ENCODE measurements around the gene PROKR2.
A peak's percentile ranks its signal among the peaks of the same experiment; 100 is the strongest.

PROKR2 gene

GRCh38 chr20:5316188-5317158 lies at the start of gene PROKR2:
TSS of gene PROKR2 (minus strand) at chr20:5316954. CDS start at chr20:5314369, 2,585 bp downstream.
- DNase-seq (ENCODE audit: low spot score) = no peak
- Mint-ChIP-seq H3K36me3 (ENCODE audit: low read depth) (no peaks in the 10 kb centered on the region), H3K27me3 (ENCODE audit: low read depth) (peaks cover 58% of the 10 kb centered on the region), H3K4me3 (peak within 1 kb of the TSS; percentile 32), H3K9me3 (no peaks in the 10 kb centered on the region), H3K4me1 (ENCODE audit: low read depth) (no peaks in the 10 kb centered on the region), H3K27ac (no peak within 1 kb of the TSS)

GRCh38 chr20:5364997-5365597 lies 48.3 kb upstream of the PROKR2 start:
- Mint-ChIP-seq H3K36me3 (ENCODE audit: low read depth) (no peaks in the 10 kb centered on the region), H3K4me1 (ENCODE audit: low read depth) (peaks cover 3% of the 10 kb centered on the region), H3K4me3 (no peak overlapping the region), H3K27me3 (ENCODE audit: low read depth) (no peaks in the 10 kb centered on the region), H3K27ac (no peak overlapping the region), H3K9me3 (peaks cover 18% of the 10 kb centered on the region)
- DNase-seq (ENCODE audit: low spot score) = no peak

- H3K9me3 Mint-ChIP-seq = peaks cover 18% of the 10 kb centered on the region
- no peak overlapping the region for H3K4me3 Mint-ChIP-seq
- H3K4me1 Mint-ChIP-seq (ENCODE audit: low read depth) = peaks cover 3% of the 10 kb centered on the region
- no peak for DNase-seq (ENCODE audit: low spot score)
- no peak overlapping the region for H3K27ac Mint-ChIP-seq
- no peaks in the 10 kb centered on the region for H3K36me3 Mint-ChIP-seq (ENCODE audit: low read depth)
- no peaks in the 10 kb centered on the region for H3K27me3 Mint-ChIP-seq (ENCODE audit: low read depth)
These were observed 47.5 kb upstream of the PROKR2 start for GRCh38 chr20:5364136-5364821.

GRCh38 chr20:5362771-5363170 lies 46.0 kb upstream of the PROKR2 start:
- Mint-ChIP-seq H3K4me3 (no peak overlapping the region), H3K9me3 (peaks cover 21% of the 10 kb centered on the region), H3K4me1 (ENCODE audit: low read depth) (peaks cover 3% of the 10 kb centered on the region), H3K36me3 (ENCODE audit: low read depth) (no peaks in the 10 kb centered on the region), H3K27ac (no peak overlapping the region), H3K27me3 (ENCODE audit: low read depth) (no peaks in the 10 kb centered on the region)
- DNase-seq (ENCODE audit: low spot score) = no peak

- DNase-seq (ENCODE audit: low spot score) = no peak
- Mint-ChIP-seq H3K27me3 (ENCODE audit: low read depth) (no peaks in the 10 kb centered on the region), H3K4me3 (no peak overlapping the region), H3K9me3 (peaks cover 19% of the 10 kb centered on the region), H3K27ac (no peak overlapping the region), H3K4me1 (ENCODE audit: low read depth) (peaks cover 3% of the 10 kb centered on the region), H3K36me3 (ENCODE audit: low read depth) (no peaks in the 10 kb centered on the region)
These were observed 44.4 kb upstream of the PROKR2 start for GRCh38 chr20:5361176-5361575.

GRCh38 chr20:5357946-5358345 lies 41.2 kb upstream of the PROKR2 start:
- DNase-seq (ENCODE audit: low spot score) = no peak
- no peak overlapping the region for H3K27ac Mint-ChIP-seq
- H3K4me1 Mint-ChIP-seq (ENCODE audit: low read depth) = peaks cover 1% of the 10 kb centered on the region
- H3K4me3 Mint-ChIP-seq = no peak overlapping the region
- no peaks in the 10 kb centered on the region for H3K36me3 Mint-ChIP-seq (ENCODE audit: low read depth)
- no peaks in the 10 kb centered on the region for H3K27me3 Mint-ChIP-seq (ENCODE audit: low read depth)
- peaks cover 3% of the 10 kb centered on the region for H3K9me3 Mint-ChIP-seq

GRCh38 chr20:5356941-5357340 lies 40.2 kb upstream of the PROKR2 start:
- DNase-seq (ENCODE audit: low spot score) = no peak
- no peak overlapping the region for H3K27ac Mint-ChIP-seq
- peaks cover 3% of the 10 kb centered on the region for H3K9me3 Mint-ChIP-seq
- peaks cover 1% of the 10 kb centered on the region for H3K4me1 Mint-ChIP-seq (ENCODE audit: low read depth)
- no peak overlapping the region for H3K4me3 Mint-ChIP-seq
- H3K36me3 Mint-ChIP-seq (ENCODE audit: low read depth) = no peaks in the 10 kb centered on the region
- H3K27me3 Mint-ChIP-seq (ENCODE audit: low read depth) = no peaks in the 10 kb centered on the region

- no peaks in the 10 kb centered on the region for H3K27me3 Mint-ChIP-seq (ENCODE audit: low read depth)
- no peak overlapping the region for H3K4me3 Mint-ChIP-seq
- no peak overlapping the region for H3K27ac Mint-ChIP-seq
- H3K9me3 Mint-ChIP-seq = peaks cover 3% of the 10 kb centered on the region
- no peaks in the 10 kb centered on the region for H3K36me3 Mint-ChIP-seq (ENCODE audit: low read depth)
- DNase-seq (ENCODE audit: low spot score) = no peak
- peaks cover 1% of the 10 kb centered on the region for H3K4me1 Mint-ChIP-seq (ENCODE audit: low read depth)
These were observed 38.1 kb upstream of the PROKR2 start for GRCh38 chr20:5354901-5355300.

- H3K27me3 Mint-ChIP-seq (ENCODE audit: low read depth) = no peaks in the 10 kb centered on the region
- no peak for DNase-seq (ENCODE audit: low spot score)
- no peaks in the 10 kb centered on the region for H3K36me3 Mint-ChIP-seq (ENCODE audit: low read depth)
- H3K9me3 Mint-ChIP-seq = peaks cover 3% of the 10 kb centered on the region
- H3K4me1 Mint-ChIP-seq (ENCODE audit: low read depth) = peaks cover 1% of the 10 kb centered on the region
- no peak overlapping the region for H3K4me3 Mint-ChIP-seq
- H3K27ac Mint-ChIP-seq = no peak overlapping the region
These were observed 37.1 kb upstream of the PROKR2 start for GRCh38 chr20:5353624-5354496.

- H3K9me3 Mint-ChIP-seq = no peaks in the 10 kb centered on the region
- peaks cover 1% of the 10 kb centered on the region for H3K4me1 Mint-ChIP-seq (ENCODE audit: low read depth)
- H3K27ac Mint-ChIP-seq = no peak overlapping the region
- H3K27me3 Mint-ChIP-seq (ENCODE audit: low read depth) = peaks cover 3% of the 10 kb centered on the region
- H3K4me3 Mint-ChIP-seq = no peak overlapping the region
- DNase-seq (ENCODE audit: low spot score) = no peak
- H3K36me3 Mint-ChIP-seq (ENCODE audit: low read depth) = no peaks in the 10 kb centered on the region
These were observed 32.7 kb upstream of the PROKR2 start for GRCh38 chr20:5349448-5349847.

- no peaks in the 10 kb centered on the region for H3K36me3 Mint-ChIP-seq (ENCODE audit: low read depth)
- no peak overlapping the region for H3K4me3 Mint-ChIP-seq
- peaks cover 2% of the 10 kb centered on the region for H3K4me1 Mint-ChIP-seq (ENCODE audit: low read depth)
- H3K9me3 Mint-ChIP-seq = no peaks in the 10 kb centered on the region
- H3K27ac Mint-ChIP-seq = no peak overlapping the region
- peaks cover 18% of the 10 kb centered on the region for H3K27me3 Mint-ChIP-seq (ENCODE audit: low read depth)
- no peak for DNase-seq (ENCODE audit: low spot score)
These were observed 25.3 kb upstream of the PROKR2 start for GRCh38 chr20:5342021-5342420.

- DNase-seq (ENCODE audit: low spot score) = no peak
- H3K4me1 Mint-ChIP-seq (ENCODE audit: low read depth) = no peaks in the 10 kb centered on the region
- peaks cover 12% of the 10 kb centered on the region for H3K27me3 Mint-ChIP-seq (ENCODE audit: low read depth)
- H3K9me3 Mint-ChIP-seq = no peaks in the 10 kb centered on the region
- H3K27ac Mint-ChIP-seq = no peak overlapping the region
- no peaks in the 10 kb centered on the region for H3K36me3 Mint-ChIP-seq (ENCODE audit: low read depth)
- no peak overlapping the region for H3K4me3 Mint-ChIP-seq
These were observed 14.6 kb upstream of the PROKR2 start for GRCh38 chr20:5331340-5331739.

GRCh38 chr20:5328268-5328667 lies 11.5 kb upstream of the PROKR2 start:
- H3K27ac Mint-ChIP-seq = no peak overlapping the region
- no peaks in the 10 kb centered on the region for H3K9me3 Mint-ChIP-seq
- H3K4me3 Mint-ChIP-seq = no peak overlapping the region
- peaks cover 14% of the 10 kb centered on the region for H3K27me3 Mint-ChIP-seq (ENCODE audit: low read depth)
- no peaks in the 10 kb centered on the region for H3K4me1 Mint-ChIP-seq (ENCODE audit: low read depth)
- DNase-seq (ENCODE audit: low spot score) = no peak
- H3K36me3 Mint-ChIP-seq (ENCODE audit: low read depth) = no peaks in the 10 kb centered on the region

All from T-helper 2 cell treated with Interferon-gamma antibody and Interleukin-4, amounts not matched to agents 5 μg/mL and 100 μg/mL, for 36 hours (primary cell).